Measurements from ENCODE around the gene ADGRV1.

Gene ADGRV1

GRCh38 chr5:90565491-90565890, 6.9 kb downstream of the ADGRV1 start:
- TF ChIP-seq GABPA (IDR thresholded peaks at IDR 0.05; ENCODE audit: low read depth) (no peak), POLR2AphosphoS5 (IDR thresholded peaks at IDR 0.05; ENCODE audit: low read depth) (no peak), CTCF (IDR thresholded peaks at IDR 0.05; ENCODE audit: insufficient read depth, low read length) (no peak), SPI1 (IDR thresholded peaks at IDR 0.05; ENCODE audit: borderline replicate concordance, low read depth) (no peak), REST (IDR thresholded peaks at IDR 0.05; ENCODE audit: insufficient replicate concordance, low read depth) (no peak)
- no peak overlapping the region for H3K27ac ChIP-seq (replicated peaks)

GRCh38 chr5:90569084-90569483, 10.5 kb downstream of the ADGRV1 start:
- Histone ChIP-seq H3K27me3 (ENCODE audit: insufficient read depth, poor library complexity, severe bottlenecking) (no peaks in the 10 kb centered on the region), H3K4me3 (replicated peaks; ENCODE audit: insufficient read depth, low read length) (no peak overlapping the region), H3K27ac (replicated peaks) (no peak overlapping the region)
- TF ChIP-seq POLR2AphosphoS5 (IDR thresholded peaks at IDR 0.05; ENCODE audit: low read depth) (no peak), REST (IDR thresholded peaks at IDR 0.05; ENCODE audit: insufficient replicate concordance, low read depth) (no peak), CTCF (IDR thresholded peaks at IDR 0.05; ENCODE audit: insufficient read depth, low read length) (no peak), GABPA (IDR thresholded peaks at IDR 0.05; ENCODE audit: low read depth) (no peak)
- DNase-seq (ENCODE audit: low read depth in 1 of 2, low spot score in 1 of 2), result no peak

More at GRCh38 chr5:90565491-90565890, 6.9 kb downstream of the ADGRV1 start:
- H3K27me3 ChIP-seq (ENCODE audit: insufficient read depth, poor library complexity, severe bottlenecking), result peaks cover 3% of the 10 kb centered on the region
- no peak overlapping the region for H3K4me3 ChIP-seq (replicated peaks; ENCODE audit: insufficient read depth, low read length)
- no peak for DNase-seq (ENCODE audit: low read depth in 1 of 2, low spot score in 1 of 2)

- Histone ChIP-seq H3K4me3 (replicated peaks; ENCODE audit: insufficient read depth, low read length) (no peak overlapping the region), H3K27ac (replicated peaks) (no peak overlapping the region), H3K27me3 (ENCODE audit: insufficient read depth, poor library complexity, severe bottlenecking) (no peaks in the 10 kb centered on the region)
- TF ChIP-seq CTCF (IDR thresholded peaks at IDR 0.05; ENCODE audit: insufficient read depth, low read length) (no peak), REST (IDR thresholded peaks at IDR 0.05; ENCODE audit: insufficient replicate concordance, low read depth) (no peak), POLR2AphosphoS5 (IDR thresholded peaks at IDR 0.05; ENCODE audit: low read depth) (no peak), SPI1 (IDR thresholded peaks at IDR 0.05; ENCODE audit: borderline replicate concordance, low read depth) (no peak), GABPA (IDR thresholded peaks at IDR 0.05; ENCODE audit: low read depth) (no peak)
- no peak for DNase-seq (ENCODE audit: low read depth in 1 of 2, low spot score in 1 of 2)
These were observed 11.4 kb downstream of the ADGRV1 start for GRCh38 chr5:90570034-90570433.

All from HL-60 (cell line).